ENCODE results near the gene ABHD10.

Gene ABHD10

DNA sequence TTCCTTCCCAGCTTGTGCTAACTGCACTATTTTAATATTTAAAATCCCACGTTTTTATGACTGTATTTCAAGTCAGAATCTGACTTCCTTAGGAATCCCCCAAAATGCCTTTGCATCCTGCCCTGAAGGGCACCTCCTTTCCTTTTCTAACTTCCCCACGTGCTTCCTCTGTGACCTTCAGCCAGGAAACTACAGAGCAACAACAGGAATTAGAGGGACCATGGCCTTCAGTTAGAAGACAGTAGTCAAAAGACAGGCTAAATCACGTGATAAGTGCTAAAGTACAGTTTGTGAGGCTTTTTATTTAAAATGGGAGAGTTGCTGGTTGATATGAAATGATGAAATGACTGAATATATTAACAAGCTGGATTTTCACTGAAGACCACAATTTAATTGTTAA is 11.8 kb upstream of the ABHD10 start:
- DNase-seq, result no peak

DNA sequence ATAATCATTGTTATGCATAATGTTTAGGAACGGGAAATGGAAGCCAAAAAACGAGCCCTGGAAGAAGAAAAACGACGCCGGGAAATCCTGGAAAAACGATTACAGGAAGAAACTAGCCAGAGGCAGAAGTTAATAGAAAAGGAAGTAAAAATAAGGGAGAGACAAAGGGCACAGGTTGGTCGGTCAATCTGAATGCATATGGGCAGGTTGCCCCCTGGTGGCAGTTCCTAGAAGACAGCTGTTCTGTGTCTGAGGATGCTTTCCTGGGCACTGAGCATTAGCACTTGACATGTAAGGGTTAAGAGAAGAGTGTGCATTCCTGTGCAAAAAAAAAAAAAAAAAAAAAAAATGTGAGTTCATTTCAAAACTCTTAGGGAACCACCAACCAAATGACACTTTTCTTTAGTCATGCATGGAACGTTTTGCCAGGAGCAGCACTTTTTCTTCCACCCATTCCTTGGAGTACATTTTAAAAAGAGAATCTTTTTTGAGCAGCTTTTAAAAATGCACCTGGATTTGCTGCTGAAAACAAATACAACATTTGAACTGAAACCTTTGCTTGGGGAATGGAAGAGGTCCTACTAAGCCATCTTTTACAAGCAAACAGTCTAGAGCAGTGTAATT is 11.1 kb upstream of the ABHD10 start:
- DNase-seq, result peak; percentile 6

DNA sequence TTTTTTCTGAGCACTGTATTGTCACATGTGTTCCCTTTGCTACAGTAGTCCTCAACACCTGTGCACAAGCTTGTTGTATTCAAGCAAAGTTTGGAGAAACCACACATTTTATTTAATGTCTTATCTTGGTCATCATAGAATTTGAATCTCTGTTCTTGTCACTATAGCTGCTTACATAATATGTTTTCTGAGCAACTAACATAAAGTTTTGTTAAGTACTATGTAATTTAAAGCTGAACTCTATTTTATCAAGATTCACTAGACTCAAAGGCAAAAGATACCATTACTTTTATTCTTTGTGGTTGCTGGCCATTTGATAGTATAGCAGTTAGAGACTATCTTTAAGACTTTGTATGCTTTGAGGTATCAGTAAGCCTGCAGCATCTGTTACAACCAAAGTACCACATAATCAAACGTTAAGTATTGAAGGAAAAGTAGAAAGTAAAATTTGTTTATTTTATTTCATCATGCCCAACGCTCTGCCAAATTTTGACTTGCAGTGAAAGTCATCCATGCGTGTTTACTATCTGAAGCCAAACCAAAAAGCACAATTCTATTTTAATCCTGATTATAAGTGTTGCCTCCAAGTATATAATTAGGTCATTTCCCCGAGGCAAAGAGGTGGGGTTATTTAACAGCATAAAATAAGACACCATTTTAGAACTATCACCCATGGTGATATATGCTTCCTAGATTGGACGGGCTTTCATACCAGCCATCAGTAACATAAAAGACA is 10.3 kb upstream of the ABHD10 start:
- no peak for DNase-seq

DNA sequence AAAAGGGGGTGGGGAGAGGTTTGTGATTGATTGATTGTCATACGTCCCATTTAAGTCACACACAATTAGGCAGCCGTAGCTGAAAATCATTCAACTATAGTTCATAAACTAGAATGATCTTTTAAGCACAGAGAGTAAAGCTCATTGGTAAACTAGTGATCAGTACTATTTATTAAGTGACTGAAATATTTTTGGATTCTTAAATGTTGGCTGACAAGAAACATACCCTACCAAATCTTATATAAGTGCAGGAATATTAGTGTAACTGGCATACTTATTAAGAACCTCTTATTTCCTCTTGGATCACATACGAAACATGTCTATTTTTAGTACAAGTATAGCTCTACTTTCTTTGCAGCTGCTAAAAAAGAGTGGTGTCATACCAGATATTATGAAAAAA is 8.4 kb upstream of the ABHD10 start:
- no peak for DNase-seq

DNA sequence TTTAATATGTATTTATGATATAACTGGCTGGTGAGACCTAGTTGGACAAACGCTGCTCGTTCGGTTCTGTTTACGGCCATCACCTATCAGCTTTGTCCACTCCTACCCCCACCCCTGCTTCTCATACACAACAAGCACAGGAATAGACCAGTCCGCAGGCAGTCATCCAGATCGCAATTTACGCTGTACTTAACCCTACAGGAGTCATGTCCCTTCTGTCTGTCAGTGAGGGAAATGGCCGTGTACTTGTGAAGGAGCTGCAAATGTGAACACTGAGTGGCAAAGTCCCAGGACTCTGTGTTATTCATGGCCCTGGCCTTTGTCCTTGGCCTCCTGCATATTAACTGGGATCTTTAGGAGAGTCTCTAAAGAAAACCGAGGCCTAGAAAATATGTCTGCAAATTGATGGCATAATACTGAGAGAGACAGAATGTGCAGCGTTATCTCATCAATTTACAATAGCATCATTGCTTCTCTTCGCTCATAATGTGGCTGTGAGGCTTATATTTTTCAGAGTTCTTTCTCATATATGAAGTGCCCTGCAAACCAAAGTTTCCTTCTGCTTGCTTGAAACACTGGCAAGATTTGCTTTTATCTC is 7.2 kb upstream of the ABHD10 start:
- no peak for DNase-seq

DNA sequence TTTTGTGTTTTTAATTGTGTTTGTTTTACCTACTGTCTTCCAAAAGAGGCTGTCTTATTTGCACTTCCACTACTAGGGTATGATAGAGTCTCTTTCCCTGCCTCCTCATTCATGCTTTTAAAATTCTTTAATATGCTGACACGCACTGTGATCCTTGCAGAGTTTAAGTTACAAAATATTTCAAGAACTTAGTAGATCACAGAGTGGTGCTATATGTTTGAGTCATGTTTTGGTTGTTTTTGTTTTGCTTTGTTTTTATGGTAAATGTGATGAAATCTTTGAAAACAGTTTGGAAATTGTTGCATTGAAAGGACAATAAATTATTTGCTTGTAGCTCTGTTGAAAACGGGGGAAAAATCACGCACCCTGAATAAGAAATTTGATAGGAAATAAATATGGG is 5.9 kb upstream of the ABHD10 start:
- DNase-seq, result no peak

DNA sequence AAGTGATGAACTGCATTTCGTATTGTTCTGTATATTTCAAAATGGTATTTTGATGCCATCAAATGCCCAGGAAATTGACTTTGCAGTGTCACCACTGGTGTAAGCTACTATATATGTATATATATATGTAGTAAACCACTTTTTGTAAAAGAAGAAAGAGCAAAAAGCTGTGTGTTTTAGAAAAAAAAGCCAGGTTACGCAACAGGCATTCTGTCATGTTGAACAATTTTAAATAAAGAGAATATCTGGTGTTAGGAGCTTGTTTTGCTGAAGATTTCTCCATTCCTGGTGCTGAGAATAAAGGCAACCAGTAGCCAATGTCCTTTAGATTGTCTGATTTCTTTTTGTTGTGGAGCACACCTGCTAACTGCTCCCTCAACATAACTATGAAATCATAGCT is 3.7 kb upstream of the ABHD10 start:
- DNase-seq, result no peak

DNA sequence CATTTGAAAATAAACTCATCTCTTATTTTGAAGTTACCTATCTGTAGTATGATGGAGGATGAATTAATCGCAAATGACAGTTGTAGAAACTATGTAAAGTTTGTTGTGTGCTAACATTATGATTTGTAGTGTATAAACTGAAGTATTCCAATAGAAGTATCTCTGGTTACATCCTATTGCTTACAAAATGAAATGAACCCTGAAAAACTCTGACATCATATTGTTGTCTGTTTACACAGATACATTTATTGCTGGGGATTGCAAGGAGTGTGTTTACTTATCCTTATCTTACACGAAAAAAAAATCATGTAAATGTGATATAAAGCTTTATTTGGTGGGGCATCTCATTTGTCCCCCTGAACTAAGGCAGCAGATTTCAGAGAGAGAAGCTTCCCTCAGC is 2.6 kb upstream of the ABHD10 start:
- no peak for DNase-seq

DNA sequence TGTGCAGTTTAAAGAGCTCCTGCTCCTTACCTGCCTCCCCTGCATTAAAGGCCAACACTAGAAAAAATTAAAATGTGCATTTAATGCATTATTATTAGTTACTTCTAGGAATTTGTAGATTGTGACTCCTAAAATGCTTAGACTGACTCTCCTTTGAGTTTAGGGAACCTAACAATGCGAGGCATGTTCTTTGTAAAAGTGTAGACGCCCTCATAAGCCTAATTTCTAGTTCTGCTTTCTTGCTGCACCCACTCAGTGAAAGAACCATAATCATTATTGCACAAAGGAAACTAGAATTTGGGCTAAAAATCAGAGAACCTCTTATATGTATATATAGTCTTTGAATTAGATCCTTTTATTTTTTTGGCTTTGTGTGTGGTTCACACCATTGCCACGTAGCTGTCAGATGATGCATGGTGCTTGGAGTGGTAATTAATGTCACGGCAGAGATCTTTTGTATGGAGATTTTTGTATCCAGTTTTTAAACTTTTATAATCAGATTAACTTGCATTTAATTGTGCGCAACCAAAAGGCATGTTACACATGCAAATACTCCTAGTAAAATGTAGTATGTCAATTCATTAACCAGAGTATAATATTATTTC is 710 bp downstream of the ABHD10 start:
- DNase-seq, result no peak

DNA sequence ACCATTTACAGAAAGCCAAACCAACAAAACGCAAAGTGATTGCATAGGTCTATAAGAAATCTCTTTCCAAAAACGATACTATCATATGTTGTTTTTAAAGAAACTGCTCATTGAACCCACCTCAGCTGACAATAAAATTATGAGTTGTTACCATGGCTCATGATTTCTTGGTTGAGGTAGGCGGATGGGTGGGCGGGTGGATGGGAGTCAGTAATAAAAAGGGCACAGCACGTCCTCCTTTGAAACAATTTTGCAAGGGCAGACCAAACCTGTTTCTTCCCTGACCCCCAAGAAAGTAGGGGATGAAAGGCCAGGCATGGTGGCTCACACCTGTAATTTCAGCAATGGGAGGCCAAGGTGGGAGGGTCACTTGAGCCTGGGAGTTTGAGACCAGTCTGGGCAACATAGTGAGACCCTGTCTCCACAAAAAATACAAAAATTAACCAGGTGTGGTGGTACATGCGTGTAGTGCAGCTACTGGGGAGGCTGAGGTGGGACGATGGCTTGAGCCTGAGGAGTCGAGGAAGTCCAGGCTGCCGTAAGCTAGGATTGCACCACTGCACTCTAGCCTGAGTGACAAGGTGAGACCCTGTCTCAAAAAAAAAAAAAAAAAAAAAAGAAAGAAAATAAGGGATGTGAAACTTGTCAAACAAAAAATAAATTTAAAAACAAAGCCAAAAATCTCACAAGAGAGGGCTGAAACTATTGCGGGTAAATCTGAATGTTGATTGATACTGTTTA is 2.1 kb downstream of the ABHD10 start:
- DNase-seq, result no peak

DNA sequence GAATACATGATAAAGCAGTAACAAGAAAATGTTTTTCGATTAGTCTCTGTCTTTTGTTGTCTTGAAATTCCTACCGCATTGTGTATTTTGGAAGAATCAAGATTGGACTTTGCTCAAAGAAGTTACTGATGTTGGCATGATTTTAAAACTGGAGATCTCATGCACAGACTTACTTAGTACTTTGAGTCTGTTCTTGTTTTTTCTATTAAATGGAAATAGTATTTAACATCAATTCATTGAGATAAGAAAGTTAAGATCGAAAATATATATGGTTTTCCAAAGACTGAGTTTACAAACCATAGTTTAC is 2.6 kb downstream of the ABHD10 start:
- no peak for DNase-seq

DNA sequence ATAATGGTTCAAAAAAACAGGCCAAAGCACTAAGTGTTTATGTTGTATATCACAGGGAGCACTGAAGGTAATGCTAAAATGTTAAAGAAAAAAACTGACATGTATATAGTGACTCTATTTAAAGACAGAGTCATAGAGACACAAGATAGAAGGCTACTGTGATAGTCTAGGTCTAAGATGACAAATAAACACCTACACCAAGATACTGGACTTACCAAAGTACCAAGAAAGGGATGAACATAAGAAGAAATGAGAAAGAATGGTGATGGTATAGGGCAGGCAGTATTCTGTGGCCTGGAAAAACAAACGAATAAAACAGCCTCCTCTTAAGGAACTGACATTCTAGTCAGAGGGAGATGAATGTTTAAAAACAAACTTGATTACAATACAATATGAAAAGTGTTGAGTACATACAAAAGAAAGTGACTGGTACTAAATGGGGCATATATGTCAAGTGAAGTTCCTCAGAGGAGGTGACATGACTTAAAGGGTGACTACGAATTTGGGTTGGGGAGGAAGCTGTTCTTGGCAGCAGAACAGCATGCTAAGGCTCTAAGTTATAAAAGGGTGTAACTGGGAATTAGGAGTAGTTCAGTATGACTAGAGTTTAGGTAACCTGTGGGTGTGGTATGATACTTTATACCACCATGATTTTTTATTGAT is 5.9 kb downstream of the ABHD10 start:
- DNase-seq, result no peak

DNA sequence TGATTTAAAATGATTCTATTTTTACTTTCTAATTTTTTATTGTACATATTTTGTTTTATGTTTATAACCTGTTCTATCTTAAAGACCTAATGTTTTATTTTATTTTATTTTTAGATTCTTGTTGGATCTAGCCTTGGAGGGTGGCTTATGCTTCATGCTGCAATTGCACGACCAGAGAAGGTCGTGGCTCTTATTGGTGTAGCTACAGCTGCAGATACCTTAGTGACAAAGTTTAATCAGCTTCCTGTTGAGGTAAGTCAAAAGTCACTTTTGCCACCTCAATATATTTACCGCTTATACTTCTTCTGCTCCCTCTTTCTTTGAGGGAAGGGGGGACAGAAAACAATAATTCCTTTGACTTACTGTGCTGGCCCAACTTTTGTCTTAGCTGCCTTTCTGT is 8.0 kb downstream of the ABHD10 start:
- no peak for DNase-seq

DNA sequence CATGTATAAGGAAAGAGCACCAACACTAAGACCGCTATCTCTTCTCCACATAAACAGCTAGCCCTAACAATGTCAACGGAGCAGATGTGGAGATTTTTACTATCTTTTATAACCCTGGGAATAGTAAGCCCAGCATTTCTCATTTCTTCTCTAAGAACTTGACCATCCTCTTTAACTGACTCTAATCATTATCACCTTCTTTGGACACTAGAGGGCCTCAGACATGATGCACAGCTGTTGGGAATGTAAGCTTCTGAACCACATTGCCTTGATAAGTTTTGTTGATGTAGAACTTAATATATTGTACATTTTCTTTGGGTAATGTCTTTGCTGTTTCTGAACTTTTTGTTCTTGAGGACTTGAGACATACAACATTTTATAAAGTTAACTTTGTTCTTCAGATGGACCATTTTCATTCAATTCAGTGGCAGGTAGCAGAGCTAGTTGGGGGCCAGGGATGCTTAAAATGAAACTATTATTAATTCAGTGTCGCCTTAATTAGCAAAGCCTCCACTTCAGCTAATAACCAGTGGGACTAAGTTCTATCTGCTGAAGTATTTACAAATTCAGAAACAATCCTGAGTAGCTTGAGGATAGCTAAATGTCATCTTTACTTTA is 10.3 kb downstream of the ABHD10 start:
- DNase-seq, result peak; percentile 12

DNA sequence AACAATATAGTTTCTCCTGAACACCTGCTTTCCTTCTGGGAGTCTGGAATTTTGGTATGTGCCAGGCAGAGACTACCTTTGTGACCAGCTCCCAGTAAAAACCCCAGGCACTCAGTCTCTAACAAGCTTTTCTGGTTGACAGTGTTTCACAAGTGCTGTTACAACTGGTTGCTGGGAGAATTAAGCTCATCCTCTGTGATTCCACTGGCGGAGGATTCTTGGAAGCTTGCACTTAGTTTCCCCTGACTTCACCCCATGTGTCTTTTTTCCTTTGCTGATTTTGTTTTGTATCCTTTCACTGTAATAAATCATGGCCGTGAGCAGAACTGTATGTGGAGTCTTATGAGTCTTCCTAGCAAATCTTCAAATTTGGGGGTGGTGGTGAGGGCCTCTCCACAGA is 14.2 kb downstream of the ABHD10 start:
- no peak for DNase-seq

DNA sequence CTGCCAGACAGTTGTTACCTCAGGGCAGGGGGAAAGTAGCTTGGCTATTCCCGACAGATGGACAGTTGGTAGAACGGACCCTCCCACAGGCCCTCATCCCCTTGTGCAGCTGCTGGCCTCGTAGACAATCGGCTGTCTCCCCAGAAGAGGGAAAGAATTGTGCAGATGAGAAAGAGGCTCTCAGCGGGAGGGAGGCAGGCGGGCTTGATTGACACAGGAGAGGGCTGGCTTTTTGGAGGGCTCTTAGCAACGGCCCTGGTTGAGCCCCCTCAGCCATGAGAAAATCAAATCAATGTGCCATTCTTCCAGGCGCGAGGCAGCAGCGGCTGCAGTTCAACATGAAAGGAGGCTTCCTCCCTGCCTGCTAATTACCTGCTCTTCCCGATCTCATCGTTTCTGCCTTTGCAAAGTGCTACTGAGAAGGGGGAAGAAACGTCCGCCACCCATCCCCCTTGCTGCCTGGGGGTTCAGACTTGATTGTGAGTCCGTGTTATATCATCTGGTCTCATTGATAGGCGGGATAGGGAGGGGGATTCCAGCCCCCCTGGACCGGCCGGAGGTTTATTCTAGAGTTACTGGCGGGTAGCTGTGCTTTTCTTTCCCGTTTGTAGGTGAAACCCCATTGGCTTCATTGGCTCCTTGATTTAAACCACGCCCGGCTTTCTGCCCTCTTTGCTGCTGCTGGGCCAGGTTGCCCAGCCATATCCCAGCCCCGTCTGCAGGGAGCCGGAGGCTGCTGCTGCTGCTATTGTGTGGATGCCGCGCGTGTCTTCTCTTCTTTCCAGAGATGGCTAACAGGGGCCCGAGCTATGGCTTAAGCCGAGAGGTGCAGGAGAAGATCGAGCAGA is 20.0 kb downstream of the ABHD10 start, which contains the start of gene TAGLN3:
Gene TAGLN3, plus strand, starts transcription at position 287 of the 848 bp plus-strand sequence. Its CDS starts 501 bp downstream, at position 788.
- no peak for DNase-seq

DNA sequence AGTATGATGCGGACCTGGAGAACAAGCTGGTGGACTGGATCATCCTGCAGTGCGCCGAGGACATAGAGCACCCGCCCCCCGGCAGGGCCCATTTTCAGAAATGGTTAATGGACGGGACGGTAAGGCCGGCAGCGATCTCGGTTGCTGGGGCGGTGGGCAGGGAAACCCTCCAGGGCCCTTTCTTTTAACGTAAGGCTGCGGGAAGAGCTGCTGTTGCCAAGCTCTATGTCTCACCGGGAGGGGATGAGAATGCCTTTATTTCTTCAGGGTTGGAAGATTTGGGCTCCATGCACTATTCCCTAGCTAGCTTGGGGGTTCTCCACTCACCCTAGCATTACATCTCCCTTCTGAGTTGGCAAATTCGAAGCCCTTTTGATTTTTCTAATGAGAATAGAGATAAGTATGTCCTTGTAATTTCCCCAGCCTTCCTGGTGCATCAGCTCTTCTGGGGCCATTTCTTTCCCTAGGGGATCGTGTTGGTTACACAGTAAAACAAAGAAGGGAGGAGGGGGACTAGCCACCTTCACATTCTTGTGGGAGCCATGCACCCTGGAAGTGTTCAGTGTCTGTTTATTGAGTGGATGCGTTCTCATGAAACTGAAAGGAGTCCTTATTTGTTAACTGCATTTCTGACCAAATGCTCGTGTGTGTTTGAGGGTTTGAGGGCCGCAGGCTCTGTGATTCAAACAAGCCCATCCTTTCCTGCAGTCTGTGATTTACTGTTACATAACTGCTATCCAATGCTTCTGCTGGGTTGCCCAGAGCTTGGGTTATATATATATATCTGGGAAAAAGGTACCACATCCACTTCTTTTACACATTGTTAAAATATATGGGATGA is 20.9 kb downstream of the ABHD10 start:
- no peak for DNase-seq

DNA sequence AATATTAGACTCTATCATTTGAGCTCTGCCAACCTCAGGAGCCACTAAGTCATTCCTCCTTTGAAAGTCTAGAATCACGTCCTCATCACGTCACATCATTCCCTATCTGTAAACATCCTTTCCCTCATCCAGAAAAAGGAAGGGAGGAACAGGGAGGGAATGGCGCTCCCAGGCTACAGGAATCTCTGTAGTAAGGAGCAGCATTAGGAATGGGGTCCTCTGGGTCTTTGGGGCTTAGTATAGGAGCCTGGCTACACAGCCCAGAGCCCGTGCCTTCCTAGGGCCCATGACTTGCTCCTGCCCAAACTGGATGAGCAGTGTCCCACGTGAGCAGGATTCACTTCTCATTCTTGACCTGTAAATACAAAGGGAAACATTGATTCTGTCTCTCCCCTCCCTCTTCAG is 21.5 kb downstream of the ABHD10 start:
- DNase-seq, result no peak

DNA sequence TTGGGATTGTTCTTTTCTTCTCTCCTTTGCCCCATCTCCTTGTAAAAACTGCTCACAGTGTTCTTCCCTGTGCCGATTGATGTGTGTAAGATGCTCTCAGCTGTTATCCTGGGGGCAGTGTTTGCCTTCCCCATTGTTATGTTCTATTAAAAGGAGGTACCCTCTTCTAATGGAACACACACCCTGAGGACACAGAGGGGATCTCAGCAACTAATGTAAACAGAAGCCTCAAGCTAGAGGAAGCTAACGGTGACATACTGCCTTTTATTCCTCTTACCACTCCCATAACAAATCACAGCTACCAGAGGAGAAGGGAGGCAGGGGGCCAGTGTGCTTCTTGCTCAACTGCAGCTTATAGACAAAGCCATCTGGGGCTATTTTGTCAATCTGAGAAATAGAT is 22.1 kb downstream of the ABHD10 start:
- DNase-seq, result no peak

DNA sequence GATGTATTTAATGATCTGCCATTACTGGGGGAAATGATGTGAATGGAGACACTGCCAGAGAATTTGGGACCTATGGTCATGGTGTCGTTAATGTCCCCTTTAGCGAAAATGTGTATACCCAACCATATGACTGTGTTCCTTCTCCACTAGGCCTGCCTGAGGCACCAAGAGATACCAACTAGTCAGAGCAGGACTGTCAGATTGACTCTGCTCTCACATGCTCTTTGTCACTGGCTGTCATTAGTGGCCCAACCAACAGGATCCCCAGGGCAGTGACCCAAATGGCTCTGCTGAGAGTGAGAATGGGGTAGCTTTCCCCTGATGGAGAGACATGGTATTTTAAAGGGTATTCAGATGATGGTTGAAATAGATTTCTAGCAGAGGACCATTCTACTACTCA is 22.7 kb downstream of the ABHD10 start:
- DNase-seq, result no peak

Data from NCI-H1048 (cell line).